ENCODE measurements around the gene CCBE1.

CCBE1 gene

GRCh38 chr18:59481436-59481835 is 215.8 kb downstream of the CCBE1 start:
- no peak for DNase-seq

GRCh38 chr18:59479776-59480175 is 217.4 kb downstream of the CCBE1 start:
- no peak for DNase-seq

- no peak for DNase-seq
Measured at GRCh38 chr18:59478591-59478990, 218.6 kb downstream of the CCBE1 start.

GRCh38 chr18:59477849-59478248 is 219.4 kb downstream of the CCBE1 start:
- DNase-seq = no peak

- no peak for DNase-seq
Measured at GRCh38 chr18:59470561-59471121, 226.6 kb downstream of the CCBE1 start.

GRCh38 chr18:59469463-59470180 is 227.6 kb downstream of the CCBE1 start:
- no peak for DNase-seq

- no peak for DNase-seq
Measured at GRCh38 chr18:59468821-59469220, 228.4 kb downstream of the CCBE1 start.

- no peak for DNase-seq
Measured at GRCh38 chr18:59467497-59467896, 229.7 kb downstream of the CCBE1 start.

GRCh38 chr18:59466980-59467379 is 230.2 kb downstream of the CCBE1 start:
- no peak for DNase-seq

- DNase-seq = no peak
Measured at GRCh38 chr18:59464486-59464885, 232.7 kb downstream of the CCBE1 start.

GRCh38 chr18:59461171-59461570 is 236.1 kb downstream of the CCBE1 start:
- DNase-seq = no peak

GRCh38 chr18:59460072-59460420 is 237.2 kb downstream of the CCBE1 start:
- DNase-seq = no peak

GRCh38 chr18:59459369-59460071 is 237.7 kb downstream of the CCBE1 start:
- peak in 1 of 2 experiments; percentile 27 for DNase-seq

- no peak for DNase-seq
Measured at GRCh38 chr18:59458575-59458974, 238.6 kb downstream of the CCBE1 start.

- DNase-seq = no peak
Measured at GRCh38 chr18:59456657-59457056, 240.6 kb downstream of the CCBE1 start.

GRCh38 chr18:59455728-59456276 is 241.4 kb downstream of the CCBE1 start:
- no peak for DNase-seq

GRCh38 chr18:59454909-59455727 is 242.1 kb downstream of the CCBE1 start:
- DNase-seq = no peak

- no peak for DNase-seq
Measured at GRCh38 chr18:59453468-59453961, 243.7 kb downstream of the CCBE1 start.

GRCh38 chr18:59451963-59452362 is 245.3 kb downstream of the CCBE1 start:
- DNase-seq = no peak

GRCh38 chr18:59451073-59451472 is 246.2 kb downstream of the CCBE1 start:
- DNase-seq = no peak

- no peak for DNase-seq
Measured at GRCh38 chr18:59448546-59448945, 248.7 kb downstream of the CCBE1 start.

- DNase-seq = no peak
Measured at GRCh38 chr18:59446012-59446411, 251.2 kb downstream of the CCBE1 start.

All from SW 1271 (cell line).